WI38 (cell line): ENCODE results near the gene ZBTB16.
"Not testable (repeated sequence)": the region's sequence is repeated elsewhere in the genome, so short reads cannot be mapped to it uniquely, and the experiment has no call there.

Source experiments
- H3K4me3 ChIP-seq: 2 replicates; pipeline ENCODE4 v1.5.1; 2011; ENCODE audit warnings: low read depth, mild to moderate bottlenecking, control low read depth, low read length
- CTCF ChIP-seq: IDR thresholded peaks from 2 replicates; pipeline ENCODE4 v1.5.1; 2012; ENCODE audit warnings: low read depth, mild to moderate bottlenecking, control low read depth, low read length

The ZBTB16 gene

GRCh38 chr11:114042234-114042633 lies 17.3 kb upstream of the ZBTB16 start:
- TF ChIP-seq CTCF: no peak
- no peak overlapping the region for H3K4me3 ChIP-seq

DNA sequence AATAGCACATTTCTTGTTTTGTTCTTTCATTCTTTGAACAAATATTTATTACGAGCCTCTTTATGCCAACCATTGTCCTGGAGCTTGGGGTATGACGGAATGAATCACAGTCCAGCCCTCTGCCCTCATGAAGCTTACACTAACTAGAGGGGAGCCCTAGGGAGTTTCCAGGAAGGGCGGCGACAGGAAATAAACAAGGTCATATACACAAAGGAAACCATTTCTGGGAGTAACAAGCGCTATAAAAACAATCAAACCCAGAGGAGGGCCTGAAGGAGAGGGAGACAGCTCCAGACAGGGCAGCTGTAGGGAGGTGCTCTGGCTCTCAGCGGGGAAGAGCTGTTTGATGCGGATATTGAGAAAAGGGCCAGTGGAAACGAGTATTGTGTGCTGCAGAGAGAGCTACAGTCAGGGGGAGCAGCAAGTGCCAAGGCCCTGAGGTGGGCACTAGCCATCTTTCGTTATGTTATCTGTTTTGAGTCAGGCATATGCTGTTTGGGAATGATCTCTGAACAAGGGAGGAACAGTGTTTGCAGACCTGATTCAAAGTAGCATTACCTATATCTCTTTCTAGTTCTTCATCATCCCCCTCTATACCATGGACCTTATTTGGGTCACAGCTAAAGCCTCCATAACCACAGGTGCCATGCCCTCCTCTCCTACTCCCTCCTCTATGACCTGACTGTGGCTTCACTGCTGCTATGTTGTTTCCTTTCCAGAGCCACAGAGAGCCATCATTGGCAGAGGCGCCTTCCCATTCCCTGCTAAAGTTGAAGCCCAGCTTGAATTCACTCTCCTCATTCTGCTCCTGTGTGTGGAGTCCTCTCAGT lies 15.3 kb upstream of the ZBTB16 start:
- TF ChIP-seq CTCF: no peak
- no peak overlapping the region for H3K4me3 ChIP-seq

DNA sequence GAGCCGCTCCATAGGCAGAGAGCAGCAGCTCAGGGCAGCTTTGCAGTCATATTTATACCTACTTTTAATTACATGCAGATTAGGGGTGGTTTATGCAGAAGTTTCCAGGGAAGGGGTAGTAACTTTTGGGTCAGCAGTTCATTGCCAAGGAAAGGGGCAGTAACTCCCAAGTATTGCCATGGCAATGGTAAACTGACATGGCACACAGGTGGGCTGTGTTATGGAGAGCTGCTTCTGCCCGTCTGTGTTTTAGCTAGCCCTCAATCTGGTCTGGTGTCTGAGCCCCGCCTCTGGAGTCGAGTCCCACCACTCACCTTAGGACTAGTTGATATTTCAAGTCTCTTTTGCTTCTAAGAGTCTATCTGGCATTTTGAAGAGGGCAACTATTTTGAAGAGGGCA lies 12.2 kb upstream of the ZBTB16 start:
- no peak overlapping the region for H3K4me3 ChIP-seq
- no peak for TF ChIP-seq CTCF

GRCh38 chr11:114049050-114049449 lies 10.5 kb upstream of the ZBTB16 start:
- TF ChIP-seq CTCF: no peak
- H3K4me3 ChIP-seq: no peak overlapping the region

GRCh38 chr11:114049766-114050165 lies 9.7 kb upstream of the ZBTB16 start:
- H3K4me3 ChIP-seq: not testable (repeated sequence)

DNA sequence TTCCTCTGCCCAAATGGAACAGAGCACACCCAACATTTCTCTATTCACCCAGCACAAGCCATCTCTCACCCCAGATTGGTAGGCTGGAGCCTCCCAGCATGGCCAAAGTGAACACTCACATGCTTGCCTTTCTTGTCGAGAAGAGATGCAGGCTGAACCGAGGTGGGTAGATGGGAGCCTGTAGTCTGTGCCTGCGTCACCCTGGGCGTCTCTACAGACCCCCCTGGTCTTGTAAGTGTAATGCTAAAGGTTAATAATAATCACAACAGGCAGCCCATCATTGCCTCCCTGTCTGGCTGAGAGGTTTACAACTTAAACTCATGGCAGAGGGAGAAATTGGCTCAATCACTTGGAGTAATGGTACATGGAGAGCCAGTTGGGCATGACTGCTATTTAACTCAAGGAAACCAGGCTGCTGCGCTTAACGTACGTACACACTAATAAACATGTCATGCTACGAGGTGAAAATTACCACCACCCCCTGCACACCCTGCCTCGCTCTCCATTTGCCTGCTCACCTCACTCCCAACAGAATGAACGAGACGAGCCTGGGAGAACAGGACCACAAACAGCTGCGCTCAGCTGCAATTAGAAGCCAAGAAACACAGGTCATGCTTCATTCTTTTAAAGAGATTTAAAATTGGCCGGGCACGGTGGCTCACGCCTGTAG lies 9.1 kb upstream of the ZBTB16 start:
- H3K4me3 ChIP-seq: no peak overlapping the region

GRCh38 chr11:114051558-114051957 lies 8.0 kb upstream of the ZBTB16 start:
- no peak overlapping the region for H3K4me3 ChIP-seq
- no peak for TF ChIP-seq CTCF

More for the DNA sequence above, 9.1 kb upstream of the ZBTB16 start:
- no peak for TF ChIP-seq CTCF
